Testis (tissue), 3 donors: ENCODE measurements around the gene CACNA1E. TPM values are rescaled to one million over a fixed set of nuclear protein-coding genes. Genes with fewer than 3 reads are reported as not detected.

Experiments used
- DNase-seq: peaks from one replicate; pipeline ENCODE4 v3.0.0-alpha.2; 2019
- H3K27ac ChIP-seq, 2 donors: fragments of 200-600 bp; sonication (generic); one replicate each; pipeline ENCODE4 v1.5.1; 2019
- H3K27me3 ChIP-seq: fragments of 200-600 bp; sonication (generic); one replicate; pipeline ENCODE4 v1.5.1; 2019
- H3K36me3 ChIP-seq: fragments of 200-600 bp; sonication (generic); one replicate; pipeline ENCODE4 v1.5.1; 2017; ENCODE audit warnings: low read depth; ENCODE audit errors: missing control alignments
- H3K4me1 ChIP-seq: fragments of 200-600 bp; sonication (generic); one replicate; pipeline ENCODE4 v1.5.1; 2019
- H3K4me3 ChIP-seq, 2 donors: fragments of 200-600 bp; sonication (generic); one replicate each; pipeline ENCODE4 v1.5.1; 2017 to 2019
- H3K9me3 ChIP-seq: fragments of 200-600 bp; sonication (generic); one replicate; pipeline ENCODE4 v1.5.1; 2017
- POLR2A ChIP-seq: fragments of 450-650 bp; IDR thresholded peaks from one replicate; pipeline ENCODE4 v1.6.1; 2017; ENCODE audit warnings: antibody characterized with exemption, mild to moderate bottlenecking, moderate library complexity
- WGBS, 2 donors: methylation state at CpG; one replicate each; pipeline ENCODE4 v1.1.5; 2018; 5-methylcytosine and 5-hydroxymethylcytosine counted together
- intact Hi-C: fragments of 100-400 bp; cut with DNase I; formaldehyde crosslinking; loops from one replicate; pipeline ENCODE4 v1.15.1; 2023; ENCODE audit warnings: low total_unique reads
- polyA plus RNA-seq: library from polyadenylated mRNA; stranded (reverse); fragments of 350-450 nt; fragmentation: Illumina TruSeq; extraction: RNeasy Lipid Tissue Mini Kit (QIAGEN cat#74804); gene quantifications from one replicate; pipeline ENCODE4 v1.2.3, GENCODE V29; 2014; ENCODE audit warnings: low read depth, low replicate concordance; ENCODE audit not compliant: insufficient read depth
- total RNA-seq, 2 donors: library from RNA; depleted of rRNA; stranded (reverse); fragments of >200 nt; gene quantifications; one replicate each; pipeline ENCODE4 v1.2.3, GENCODE V29; 2016
- TF ChIP-seq, protein P1 (sequence below), 3 experiments: fragments of 450-650 bp in 2 of 3; fragments of 200-600 bp in 1 of 3; sonication (generic) in 1 of 3; IDR thresholded peaks; one replicate each; pipeline ENCODE4 v1.5.1; 2016 to 2019; ENCODE audit warnings: antibody characterized with exemption in 3 of 3, mild to moderate bottlenecking in 2 of 3, moderate library complexity in 1 of 3

The CACNA1E gene
- total and polyA plus RNA-seq, 3 donors from 2014 or later: 2.4 to 12.6 (median 9.1) TPM

DNA sequence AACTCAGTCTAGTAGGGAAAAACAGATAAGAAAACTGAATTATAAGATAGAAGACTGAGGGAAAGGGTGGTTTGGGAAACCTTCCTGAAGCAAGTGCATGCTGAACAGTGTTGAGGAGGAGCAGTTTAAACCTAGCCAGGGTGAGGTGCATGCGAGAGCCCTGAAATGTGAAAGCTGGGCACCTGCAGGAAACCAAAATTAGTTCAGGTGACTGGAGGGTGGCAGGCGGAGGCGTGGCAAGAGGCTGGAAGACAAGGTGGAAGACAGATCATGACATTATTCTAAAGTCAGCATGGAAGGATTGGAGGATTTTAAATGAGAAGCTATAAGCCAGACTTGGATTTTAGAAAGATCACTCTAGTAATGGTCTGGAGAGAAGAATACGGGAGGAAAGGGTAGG is 75.1 kb downstream of the CACNA1E start:
- H3K27me3 ChIP-seq: no peaks in the 10 kb centered on the region
- H3K27ac ChIP-seq: no peak overlapping the region
- no peak for DNase-seq
- H3K4me3 ChIP-seq: no peak overlapping the region
- H3K4me1 ChIP-seq: no peaks in the 10 kb centered on the region
- no peaks in the 10 kb centered on the region for H3K36me3 ChIP-seq
- TF ChIP-seq POLR2A: no peak
- TF ChIP-seq, protein P1, sequence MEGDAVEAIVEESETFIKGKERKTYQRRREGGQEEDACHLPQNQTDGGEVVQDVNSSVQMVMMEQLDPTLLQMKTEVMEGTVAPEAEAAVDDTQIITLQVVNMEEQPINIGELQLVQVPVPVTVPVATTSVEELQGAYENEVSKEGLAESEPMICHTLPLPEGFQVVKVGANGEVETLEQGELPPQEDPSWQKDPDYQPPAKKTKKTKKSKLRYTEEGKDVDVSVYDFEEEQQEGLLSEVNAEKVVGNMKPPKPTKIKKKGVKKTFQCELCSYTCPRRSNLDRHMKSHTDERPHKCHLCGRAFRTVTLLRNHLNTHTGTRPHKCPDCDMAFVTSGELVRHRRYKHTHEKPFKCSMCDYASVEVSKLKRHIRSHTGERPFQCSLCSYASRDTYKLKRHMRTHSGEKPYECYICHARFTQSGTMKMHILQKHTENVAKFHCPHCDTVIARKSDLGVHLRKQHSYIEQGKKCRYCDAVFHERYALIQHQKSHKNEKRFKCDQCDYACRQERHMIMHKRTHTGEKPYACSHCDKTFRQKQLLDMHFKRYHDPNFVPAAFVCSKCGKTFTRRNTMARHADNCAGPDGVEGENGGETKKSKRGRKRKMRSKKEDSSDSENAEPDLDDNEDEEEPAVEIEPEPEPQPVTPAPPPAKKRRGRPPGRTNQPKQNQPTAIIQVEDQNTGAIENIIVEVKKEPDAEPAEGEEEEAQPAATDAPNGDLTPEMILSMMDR (IDR thresholded peaks at IDR 0.05): no peak
- intact Hi-C loops: no loop called here
- no peaks in the 10 kb centered on the region for H3K9me3 ChIP-seq
- 88 to 94% methylated on average over 4 of the region's 4 CpGs for WGBS, 2 donors

DNA sequence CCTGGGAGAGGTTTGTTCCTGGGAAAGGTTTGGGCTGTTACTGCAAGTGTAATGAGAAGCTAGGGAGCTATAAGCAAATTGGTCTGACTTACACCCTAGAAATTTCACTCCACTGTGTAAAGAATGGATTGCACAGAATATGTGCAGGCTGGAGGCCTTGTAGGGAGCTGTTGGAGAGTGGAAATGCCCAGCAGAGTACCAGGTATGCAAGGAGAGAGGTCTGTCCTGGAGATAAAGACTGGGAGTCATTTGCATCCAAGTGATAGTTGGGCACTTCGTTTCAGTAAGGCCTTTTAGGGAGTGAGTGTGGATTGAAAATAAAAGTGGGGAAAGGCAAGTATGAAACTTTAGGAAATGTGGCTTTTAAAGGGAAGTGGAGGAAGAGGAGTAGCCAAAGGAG is 75.8 kb downstream of the CACNA1E start:
- intact Hi-C loops: no loop called here

DNA sequence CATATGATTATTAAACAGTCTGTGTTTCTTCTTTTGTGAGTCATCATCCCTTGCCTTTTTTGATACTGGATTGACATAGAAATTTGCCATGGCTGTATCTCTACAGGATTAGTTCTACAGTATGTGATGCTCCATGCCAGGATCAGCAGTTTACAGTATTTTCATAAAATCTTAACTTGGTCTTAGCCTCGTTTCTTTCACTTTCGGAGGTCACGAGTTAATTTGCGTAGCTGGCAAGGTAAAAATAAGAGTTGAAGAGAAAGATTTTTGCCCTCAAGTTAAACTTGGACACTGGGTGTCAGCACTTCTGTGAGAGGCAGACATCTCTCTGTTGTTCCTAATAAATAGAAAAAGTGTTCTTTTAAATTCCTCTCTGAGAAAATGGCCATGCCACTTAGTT is 79.1 kb downstream of the CACNA1E start:
- no peaks in the 10 kb centered on the region for H3K27me3 ChIP-seq
- H3K9me3 ChIP-seq: no peaks in the 10 kb centered on the region
- H3K27ac ChIP-seq: no peak overlapping the region
- 83 to 88% methylated on average over 4 of the region's 4 CpGs for WGBS, 2 donors
- H3K4me3 ChIP-seq: no peak overlapping the region
- H3K36me3 ChIP-seq: no peaks in the 10 kb centered on the region
- TF ChIP-seq, protein P1 (IDR thresholded peaks at IDR 0.05): no peak
- TF ChIP-seq POLR2A: no peak
- DNase-seq: no peak
- intact Hi-C loops: no loop called here
- H3K4me1 ChIP-seq: no peaks in the 10 kb centered on the region

More for the DNA sequence above, 75.8 kb downstream of the CACNA1E start:
- no peak overlapping the region for H3K4me3 ChIP-seq
- no peaks in the 10 kb centered on the region for H3K9me3 ChIP-seq
- H3K4me1 ChIP-seq: no peaks in the 10 kb centered on the region
- H3K27me3 ChIP-seq: no peaks in the 10 kb centered on the region
- WGBS, 2 donors: 0 to 16% methylated on average over 1 of the region's 1 CpG
- TF ChIP-seq, protein P1 (IDR thresholded peaks at IDR 0.05): no peak
- TF ChIP-seq POLR2A: no peak
- no peak for DNase-seq
- H3K27ac ChIP-seq: no peak overlapping the region
- no peaks in the 10 kb centered on the region for H3K36me3 ChIP-seq

DNA sequence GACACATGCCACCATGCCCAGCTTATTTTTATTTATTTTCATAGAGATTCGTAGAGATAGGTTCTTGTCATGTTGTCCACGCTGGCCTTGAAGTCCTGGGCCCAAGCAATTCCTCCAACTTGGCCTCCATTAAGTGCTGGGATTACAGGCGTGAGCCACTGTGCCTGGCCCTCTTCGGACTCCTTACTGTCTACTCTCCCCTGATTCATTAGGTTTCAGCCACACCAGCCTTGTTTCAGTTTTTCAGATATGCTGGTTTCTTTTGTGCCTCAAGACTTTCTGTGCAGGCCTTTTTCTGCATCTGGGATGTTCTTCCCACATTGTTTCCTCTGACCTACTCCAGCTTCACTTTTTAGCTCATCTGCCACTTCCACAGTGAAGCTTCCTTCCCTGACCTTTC is 85.4 kb downstream of the CACNA1E start:
- intact Hi-C loops: no loop called here
- no peak for DNase-seq
- WGBS, 2 donors: 85% methylated on average over 4 of the region's 4 CpGs
- H3K4me3 ChIP-seq: no peak overlapping the region
- no peaks in the 10 kb centered on the region for H3K9me3 ChIP-seq
- TF ChIP-seq, protein P1 (IDR thresholded peaks at IDR 0.05): no peak
- TF ChIP-seq POLR2A: no peak
- H3K36me3 ChIP-seq: no peaks in the 10 kb centered on the region
- H3K27ac ChIP-seq: no peak overlapping the region
- no peaks in the 10 kb centered on the region for H3K4me1 ChIP-seq
- H3K27me3 ChIP-seq: no peaks in the 10 kb centered on the region

DNA sequence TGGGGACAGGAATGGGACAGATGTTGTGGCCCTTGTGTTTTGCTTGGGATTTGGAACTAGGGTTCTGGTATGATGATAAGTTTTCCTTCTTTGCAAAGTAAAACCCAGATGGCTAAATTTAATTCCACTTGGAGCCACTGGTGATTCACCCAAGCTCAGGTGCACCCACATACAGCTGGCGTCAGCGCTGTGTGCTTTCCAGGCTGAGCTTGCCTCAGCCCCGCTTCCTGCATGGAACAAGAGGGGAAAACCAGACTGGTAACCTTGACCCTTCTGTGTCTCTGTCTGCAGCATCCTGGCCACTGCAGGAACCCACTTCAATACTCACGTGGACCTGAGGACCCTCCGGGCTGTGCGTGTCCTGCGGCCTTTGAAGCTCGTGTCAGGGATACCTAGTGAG is 94.2 kb downstream of the CACNA1E start:
- no peak overlapping the region for H3K27ac ChIP-seq
- H3K27me3 ChIP-seq: no peaks in the 10 kb centered on the region
- TF ChIP-seq POLR2A: no peak
- TF ChIP-seq, protein P1 (IDR thresholded peaks at IDR 0.05): no peak
- intact Hi-C loops: no loop called here
- DNase-seq: no peak
- H3K4me3 ChIP-seq: no peak overlapping the region
- 66 to 74% methylated on average over 8 of the region's 8 CpGs for WGBS, 2 donors
- H3K4me1 ChIP-seq: peaks cover 6% of the 10 kb centered on the region
- no peaks in the 10 kb centered on the region for H3K9me3 ChIP-seq
- H3K36me3 ChIP-seq: no peaks in the 10 kb centered on the region
